Measurements from ENCODE around the gene NTRK3.

NTRK3 gene

DNA sequence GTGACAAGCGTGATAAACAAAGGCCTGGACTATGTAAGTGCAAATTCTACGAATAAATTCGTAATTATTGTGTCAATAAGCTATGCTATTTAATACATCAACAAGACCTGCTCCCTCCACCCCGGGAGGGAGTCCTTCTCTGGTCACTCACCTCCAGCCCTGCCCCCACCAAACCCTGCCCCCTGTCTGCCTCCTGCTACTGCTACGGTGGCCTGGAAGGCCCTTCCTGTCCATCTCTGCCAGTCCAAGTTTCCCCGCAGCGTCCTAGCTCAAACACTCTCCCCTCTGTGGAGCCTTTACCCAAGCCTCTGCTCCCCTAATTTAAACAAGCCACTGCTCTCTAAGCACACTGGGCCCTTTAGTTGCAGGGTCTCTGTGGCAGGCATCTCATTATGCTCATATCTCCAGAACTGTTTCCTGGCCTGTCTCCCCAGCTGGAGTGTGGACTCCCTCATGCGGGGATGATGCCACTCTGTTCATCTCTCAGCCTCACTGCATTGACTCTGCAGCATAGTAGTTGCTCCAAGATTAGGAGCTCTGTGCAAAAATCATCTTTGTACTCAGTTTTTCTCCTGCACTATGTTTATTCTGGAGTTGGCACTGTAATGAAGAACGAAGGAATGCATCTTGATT, 241.2 kb downstream of the NTRK3 start:
- Mint-ChIP-seq H3K27ac (no peak overlapping the region), H3K27me3 (no peaks in the 10 kb centered on the region), H3K4me1 (no peaks in the 10 kb centered on the region), H3K36me3 (no peaks in the 10 kb centered on the region), H3K9me3 (no peaks in the 10 kb centered on the region), H3K4me3 (no peak overlapping the region)

DNA sequence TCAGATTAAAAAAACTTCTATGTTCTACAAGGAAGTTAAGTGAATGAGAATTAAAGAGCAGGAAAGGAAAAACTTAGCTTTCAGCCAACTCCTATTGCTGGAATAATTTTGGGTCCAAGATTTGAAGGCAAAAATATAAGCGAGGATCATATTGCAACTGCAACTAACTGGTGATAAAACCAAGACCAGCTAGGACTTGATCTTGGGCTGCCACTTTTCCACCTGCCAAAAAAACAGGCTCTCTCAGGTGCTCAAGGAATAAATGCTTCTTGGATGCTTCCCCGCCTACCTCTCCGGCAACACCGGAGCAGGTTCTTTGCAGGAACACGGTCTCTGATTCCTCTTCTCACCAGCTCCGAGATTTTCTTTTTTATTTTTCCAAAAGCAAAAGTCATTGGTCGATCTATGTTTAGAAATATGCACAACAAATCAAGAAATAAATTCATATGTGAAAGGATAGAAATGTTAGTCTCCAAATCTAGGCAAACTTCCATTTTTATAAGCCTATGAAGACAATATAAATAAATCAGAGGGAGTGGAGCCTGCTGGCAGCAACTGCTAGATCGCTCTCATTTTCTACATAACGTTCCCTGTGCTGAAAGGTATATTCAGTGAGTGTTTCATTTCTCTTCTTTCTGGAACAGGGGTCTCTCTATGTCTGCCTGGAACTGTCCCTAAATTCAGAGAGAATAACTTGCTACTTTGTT, 241.9 kb downstream of the NTRK3 start:
- no peaks in the 10 kb centered on the region for H3K36me3 Mint-ChIP-seq
- no peak overlapping the region for H3K27ac Mint-ChIP-seq
- no peaks in the 10 kb centered on the region for H3K9me3 Mint-ChIP-seq
- H3K27me3 Mint-ChIP-seq: no peaks in the 10 kb centered on the region
- no peaks in the 10 kb centered on the region for H3K4me1 Mint-ChIP-seq
- no peak overlapping the region for H3K4me3 Mint-ChIP-seq

DNA sequence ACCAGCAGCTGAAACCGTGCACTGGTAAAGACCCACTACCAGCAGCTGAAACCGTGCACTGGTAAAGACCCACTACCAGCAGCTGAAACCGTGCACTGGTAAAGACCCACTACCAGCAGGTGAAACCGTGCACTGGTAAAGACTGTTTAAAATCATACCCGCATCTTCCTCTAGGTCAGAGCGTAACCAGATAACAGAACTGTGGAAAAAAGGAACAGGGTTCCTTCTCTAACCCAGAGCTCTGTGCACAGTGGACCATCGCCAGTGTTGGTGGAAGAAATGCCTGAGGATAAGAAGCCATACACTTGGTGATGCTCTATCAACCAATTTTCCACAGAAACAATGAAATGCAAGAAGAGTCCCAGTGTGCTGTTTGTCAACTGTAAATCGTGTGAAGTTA, 243.4 kb downstream of the NTRK3 start:
- H3K36me3 Mint-ChIP-seq: no peaks in the 10 kb centered on the region
- H3K4me3 Mint-ChIP-seq: no peak overlapping the region
- H3K27me3 Mint-ChIP-seq: no peaks in the 10 kb centered on the region
- no peaks in the 10 kb centered on the region for H3K9me3 Mint-ChIP-seq
- H3K27ac Mint-ChIP-seq: no peak overlapping the region
- no peaks in the 10 kb centered on the region for H3K4me1 Mint-ChIP-seq

DNA sequence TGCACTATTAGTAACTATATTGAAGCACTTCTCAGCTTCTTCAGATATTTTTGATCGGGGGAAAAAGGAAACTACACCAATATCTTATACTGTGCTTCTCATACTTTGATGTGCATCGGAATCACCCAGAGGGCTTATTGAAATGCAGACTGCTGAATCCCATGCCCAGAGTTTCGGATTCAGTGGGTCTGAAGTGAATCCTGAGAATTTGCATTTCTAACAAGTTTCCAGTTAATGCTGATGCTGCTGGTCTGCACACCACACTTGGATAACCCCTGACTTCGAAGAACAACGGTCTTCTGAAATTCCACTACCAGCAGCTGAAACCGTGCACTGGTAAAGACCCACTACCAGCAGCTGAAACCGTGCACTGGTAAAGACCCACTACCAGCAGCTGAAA, 243.9 kb downstream of the NTRK3 start:
- H3K27me3 Mint-ChIP-seq: no peaks in the 10 kb centered on the region
- H3K4me3 Mint-ChIP-seq: no peak overlapping the region
- H3K4me1 Mint-ChIP-seq: no peaks in the 10 kb centered on the region
- no peaks in the 10 kb centered on the region for H3K36me3 Mint-ChIP-seq
- H3K27ac Mint-ChIP-seq: no peak overlapping the region
- no peaks in the 10 kb centered on the region for H3K9me3 Mint-ChIP-seq

DNA sequence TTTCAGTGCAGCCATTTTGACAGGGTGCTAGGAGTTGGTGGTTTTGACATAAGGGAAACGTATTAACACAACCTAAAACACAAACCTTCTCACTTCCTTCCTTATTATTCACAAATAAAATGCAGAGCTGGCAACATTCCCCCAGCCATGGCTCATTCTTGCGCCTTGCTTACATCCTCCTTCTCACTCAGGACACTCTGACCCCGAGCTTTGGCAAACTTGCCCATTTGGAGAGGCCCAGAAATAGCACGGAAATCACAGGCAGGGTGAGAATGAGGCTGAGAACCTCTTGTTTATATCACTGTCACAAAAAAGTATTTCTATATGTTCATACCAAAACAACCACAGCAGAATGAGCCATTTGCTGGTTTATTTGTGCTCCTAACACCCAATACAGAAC, 244.3 kb downstream of the NTRK3 start:
- H3K9me3 Mint-ChIP-seq: no peaks in the 10 kb centered on the region
- no peak overlapping the region for H3K4me3 Mint-ChIP-seq
- no peak overlapping the region for H3K27ac Mint-ChIP-seq
- no peaks in the 10 kb centered on the region for H3K27me3 Mint-ChIP-seq
- no peaks in the 10 kb centered on the region for H3K36me3 Mint-ChIP-seq
- H3K4me1 Mint-ChIP-seq: no peaks in the 10 kb centered on the region

DNA sequence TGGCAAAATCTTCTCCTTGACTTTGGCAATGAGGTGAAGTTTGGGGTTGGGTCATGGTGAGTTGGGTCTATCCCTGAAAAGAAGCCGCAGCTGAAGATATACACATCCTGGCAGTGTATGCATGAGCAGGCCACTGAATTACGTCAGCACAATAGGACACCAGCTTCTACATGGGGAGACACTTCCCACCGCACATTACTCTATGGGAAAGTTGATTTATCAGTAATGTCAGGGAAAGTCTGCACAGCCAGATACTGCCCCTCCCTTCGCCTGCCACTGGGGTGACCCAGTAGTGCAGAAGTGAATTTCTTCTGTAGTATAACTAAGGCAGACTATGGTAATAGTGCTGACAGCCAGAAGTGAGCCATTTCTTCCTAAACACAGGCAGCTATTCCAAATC, 245.0 kb downstream of the NTRK3 start:
- no peaks in the 10 kb centered on the region for H3K27me3 Mint-ChIP-seq
- no peaks in the 10 kb centered on the region for H3K9me3 Mint-ChIP-seq
- H3K27ac Mint-ChIP-seq: no peak overlapping the region
- no peaks in the 10 kb centered on the region for H3K36me3 Mint-ChIP-seq
- H3K4me3 Mint-ChIP-seq: no peak overlapping the region
- no peaks in the 10 kb centered on the region for H3K4me1 Mint-ChIP-seq

DNA sequence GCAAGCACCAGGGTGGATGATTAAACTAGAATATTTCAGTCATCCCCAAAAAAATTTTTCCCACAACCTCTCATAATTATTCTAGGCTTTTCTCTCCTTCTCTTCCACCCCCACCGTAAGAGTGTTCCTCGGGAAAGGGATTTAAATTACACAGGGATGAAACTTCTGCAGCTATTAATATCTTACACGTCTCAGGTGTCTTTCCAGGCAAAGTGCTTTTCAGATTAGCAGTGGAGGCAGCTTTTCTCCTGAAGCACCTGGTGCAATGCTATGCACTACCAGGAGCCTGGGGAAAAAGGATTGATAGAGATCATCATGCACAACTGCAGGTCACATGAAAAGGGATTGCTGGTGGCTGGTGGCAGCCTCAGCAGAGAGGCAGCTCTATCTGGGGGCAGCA, 250.4 kb downstream of the NTRK3 start:
- H3K36me3 Mint-ChIP-seq: no peaks in the 10 kb centered on the region
- no peaks in the 10 kb centered on the region for H3K4me1 Mint-ChIP-seq
- H3K27me3 Mint-ChIP-seq: no peaks in the 10 kb centered on the region
- no peak overlapping the region for H3K27ac Mint-ChIP-seq
- no peaks in the 10 kb centered on the region for H3K9me3 Mint-ChIP-seq
- H3K4me3 Mint-ChIP-seq: no peak overlapping the region

DNA sequence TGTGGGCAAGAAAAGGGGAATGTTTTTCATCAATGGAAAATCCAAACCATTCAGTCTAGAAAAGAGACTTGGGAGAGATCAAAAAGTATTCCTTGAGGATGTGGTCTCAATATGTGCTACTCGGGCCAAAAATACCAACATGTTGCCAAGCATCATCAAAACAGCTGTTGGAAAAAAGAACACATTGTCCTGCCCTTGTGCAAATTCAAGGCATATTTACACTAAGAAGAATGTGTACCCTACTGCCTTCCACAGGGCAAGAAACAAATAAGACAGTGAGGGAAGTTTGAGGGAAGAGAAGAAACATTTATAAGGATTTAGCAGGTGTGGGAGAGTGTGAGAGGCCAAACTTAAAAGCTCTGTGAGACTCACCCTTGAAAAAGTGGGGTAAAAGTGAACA, 252.1 kb downstream of the NTRK3 start:
- no peak overlapping the region for H3K27ac Mint-ChIP-seq
- no peaks in the 10 kb centered on the region for H3K36me3 Mint-ChIP-seq
- H3K4me3 Mint-ChIP-seq: no peak overlapping the region
- no peaks in the 10 kb centered on the region for H3K4me1 Mint-ChIP-seq
- no peaks in the 10 kb centered on the region for H3K9me3 Mint-ChIP-seq
- no peaks in the 10 kb centered on the region for H3K27me3 Mint-ChIP-seq

DNA sequence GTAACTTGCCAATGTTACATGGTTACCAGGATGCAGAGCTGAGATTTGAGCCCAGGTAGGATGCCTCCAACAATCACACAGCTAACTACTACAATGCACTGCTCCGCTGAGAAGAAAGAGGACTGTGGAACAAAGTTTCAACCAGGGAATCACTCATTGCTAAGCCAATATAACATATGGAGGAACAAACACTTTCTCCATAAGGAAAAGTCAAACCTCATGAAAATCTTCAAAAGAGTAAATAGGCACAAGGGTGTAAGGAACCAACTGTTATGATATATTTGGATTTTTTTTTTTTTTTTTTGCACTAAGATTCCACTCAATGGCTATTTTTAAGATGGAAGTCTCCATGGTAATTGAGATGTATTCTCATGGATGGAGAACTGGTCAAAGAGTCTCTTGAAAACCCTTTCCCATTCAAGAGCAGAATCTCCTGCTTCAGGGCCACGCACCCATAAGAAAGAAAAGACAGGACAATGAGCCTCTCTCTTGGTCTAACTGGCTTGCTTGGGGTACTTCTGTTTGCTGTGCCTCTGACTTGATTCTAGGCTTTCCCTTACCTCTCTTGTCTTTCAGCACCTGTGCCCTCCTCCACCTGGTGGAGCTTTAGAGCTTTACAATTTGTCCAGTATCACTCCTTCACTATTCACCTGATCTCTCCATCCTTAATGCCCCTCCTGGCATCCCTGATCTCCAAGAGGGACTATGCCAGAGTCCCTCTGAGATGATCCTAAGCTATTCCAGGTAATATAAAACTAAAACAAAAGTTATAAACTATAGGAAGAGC, 252.8 kb downstream of the NTRK3 start:
- no peaks in the 10 kb centered on the region for H3K4me1 Mint-ChIP-seq
- H3K4me3 Mint-ChIP-seq: no peak overlapping the region
- H3K27me3 Mint-ChIP-seq: no peaks in the 10 kb centered on the region
- no peaks in the 10 kb centered on the region for H3K9me3 Mint-ChIP-seq
- no peaks in the 10 kb centered on the region for H3K36me3 Mint-ChIP-seq
- H3K27ac Mint-ChIP-seq: no peak overlapping the region

DNA sequence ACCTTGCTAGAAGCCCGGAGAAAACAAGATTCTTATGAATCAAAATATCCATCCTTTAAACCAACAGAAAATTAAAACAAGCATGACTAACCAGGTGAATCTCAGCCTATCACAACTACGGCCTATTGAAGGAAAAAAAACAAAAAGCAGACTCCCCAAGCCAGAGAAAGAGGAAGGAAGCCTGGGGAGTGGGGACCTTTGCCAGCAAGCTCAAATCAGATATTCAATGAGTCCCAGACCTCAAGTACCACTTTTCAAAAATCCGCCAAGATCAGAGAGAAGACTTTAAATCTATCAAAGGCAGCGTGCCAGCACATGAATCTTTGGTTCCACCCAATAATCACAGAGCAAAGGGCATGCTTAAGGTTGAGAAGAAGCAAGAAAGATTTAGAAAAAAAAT, 253.8 kb downstream of the NTRK3 start:
- Mint-ChIP-seq H3K4me1 (no peaks in the 10 kb centered on the region), H3K36me3 (no peaks in the 10 kb centered on the region), H3K27ac (no peak overlapping the region), H3K9me3 (no peaks in the 10 kb centered on the region), H3K27me3 (no peaks in the 10 kb centered on the region), H3K4me3 (no peak overlapping the region)

DNA sequence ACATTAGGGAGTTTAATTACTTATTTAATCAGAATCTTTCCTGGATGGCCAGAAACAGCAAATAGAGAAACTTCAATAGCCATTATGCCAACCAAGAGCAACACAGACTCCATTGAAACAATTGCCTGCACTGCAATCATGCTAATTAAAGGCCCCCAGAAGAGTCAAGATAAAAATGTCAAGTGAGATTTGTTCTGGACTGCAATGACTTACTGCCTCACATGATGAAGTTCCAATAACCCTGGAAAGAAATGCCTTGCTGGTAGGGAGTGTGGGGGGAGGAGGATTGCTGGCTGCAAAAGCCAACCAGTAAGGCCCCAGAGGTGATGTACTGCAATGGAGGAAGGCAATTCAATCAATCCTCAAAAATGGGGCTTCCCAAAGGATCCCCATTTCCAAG, 257.9 kb downstream of the NTRK3 start:
- peaks cover 2% of the 10 kb centered on the region for H3K27me3 Mint-ChIP-seq
- H3K4me3 Mint-ChIP-seq: no peak overlapping the region
- no peaks in the 10 kb centered on the region for H3K9me3 Mint-ChIP-seq
- no peaks in the 10 kb centered on the region for H3K4me1 Mint-ChIP-seq
- H3K27ac Mint-ChIP-seq: no peak overlapping the region
- H3K36me3 Mint-ChIP-seq: no peaks in the 10 kb centered on the region

DNA sequence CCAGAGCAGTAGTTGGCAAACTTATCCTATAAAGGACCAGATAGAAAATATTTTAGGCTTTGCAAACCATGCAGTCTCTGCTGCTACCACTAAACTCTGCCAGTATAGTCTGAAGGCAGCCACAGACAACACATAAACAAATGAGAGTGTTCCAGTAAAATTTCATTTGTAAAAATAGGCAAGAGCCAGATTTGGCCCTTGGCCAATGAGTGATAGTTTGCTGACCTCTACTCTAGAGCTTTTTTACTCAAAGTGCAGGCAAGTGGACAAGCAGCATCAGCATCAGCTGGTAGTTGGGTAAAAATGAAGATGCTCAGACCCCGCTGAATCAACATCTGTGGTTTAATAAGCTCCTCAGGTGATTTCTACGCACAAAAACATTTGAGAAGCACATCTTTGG, 269.8 kb downstream of the NTRK3 start:
- no peaks in the 10 kb centered on the region for H3K27me3 Mint-ChIP-seq
- no peak overlapping the region for H3K27ac Mint-ChIP-seq
- H3K9me3 Mint-ChIP-seq: no peaks in the 10 kb centered on the region
- H3K4me3 Mint-ChIP-seq: no peak overlapping the region
- no peaks in the 10 kb centered on the region for H3K4me1 Mint-ChIP-seq
- H3K36me3 Mint-ChIP-seq: no peaks in the 10 kb centered on the region

DNA sequence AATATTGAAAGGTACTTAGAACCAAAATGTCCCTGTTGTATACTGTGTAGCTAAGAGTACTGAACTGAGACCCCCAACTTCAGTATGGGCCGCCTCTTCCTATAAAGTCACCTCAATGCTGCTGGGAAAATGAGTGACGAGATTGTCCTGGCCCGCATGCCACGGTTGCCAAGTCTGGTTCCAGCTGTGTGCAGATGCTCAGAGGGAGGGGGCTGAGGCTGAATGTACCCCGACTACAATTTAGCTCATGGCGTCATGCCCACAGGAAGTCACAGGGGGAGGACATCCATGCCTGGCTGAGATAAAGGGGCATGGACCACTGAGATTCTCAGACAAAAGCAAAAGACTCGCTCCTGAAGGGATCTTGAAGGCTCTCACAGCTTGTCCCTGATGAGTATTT, 271.1 kb downstream of the NTRK3 start:
- Mint-ChIP-seq H3K27me3 (no peaks in the 10 kb centered on the region), H3K27ac (no peak overlapping the region), H3K9me3 (no peaks in the 10 kb centered on the region), H3K36me3 (no peaks in the 10 kb centered on the region), H3K4me3 (no peak overlapping the region), H3K4me1 (no peaks in the 10 kb centered on the region)

DNA sequence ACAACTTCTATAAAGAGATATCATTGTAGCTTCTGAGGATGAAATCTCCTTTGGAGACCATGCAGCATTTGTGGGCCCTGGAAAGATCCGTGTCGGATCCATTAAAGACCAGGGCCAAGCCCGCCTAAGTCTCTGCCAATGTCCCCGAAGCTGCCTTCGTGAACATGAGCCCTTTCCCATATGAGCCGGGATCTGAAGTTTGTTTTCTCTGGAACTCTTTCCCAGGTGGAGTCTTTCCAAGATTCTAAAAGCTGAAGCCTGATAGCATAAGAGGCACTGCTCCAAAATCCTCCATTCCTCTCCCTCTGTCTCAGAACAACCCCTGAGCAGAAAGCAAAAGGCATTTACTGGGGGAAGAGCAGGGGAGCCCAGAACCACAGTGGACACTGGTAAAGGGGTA, 274.6 kb downstream of the NTRK3 start:
- no peak overlapping the region for H3K27ac Mint-ChIP-seq

DNA sequence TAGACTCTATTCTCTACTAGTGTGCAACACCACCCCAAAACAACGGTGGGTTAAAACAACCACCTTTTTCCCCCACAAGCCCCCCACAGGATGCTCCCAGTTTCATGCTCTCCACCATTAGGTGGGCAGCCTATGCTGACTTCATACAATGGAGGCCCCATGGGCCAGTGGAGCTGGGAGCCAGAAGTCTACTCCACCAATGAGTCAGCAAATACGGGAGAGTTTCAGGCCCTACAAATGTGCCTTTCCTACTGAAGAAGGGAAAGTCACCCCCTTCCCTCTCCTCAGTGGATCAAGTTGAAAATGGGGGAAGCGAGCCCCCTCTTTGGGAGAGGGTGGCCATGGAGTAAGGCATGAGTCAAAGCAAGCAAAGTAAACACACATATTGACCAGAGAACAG, 278.6 kb downstream of the NTRK3 start:
- no peaks in the 10 kb centered on the region for H3K4me1 Mint-ChIP-seq
- no peaks in the 10 kb centered on the region for H3K9me3 Mint-ChIP-seq
- no peak overlapping the region for H3K4me3 Mint-ChIP-seq
- H3K27me3 Mint-ChIP-seq: peaks cover 2% of the 10 kb centered on the region
- no peaks in the 10 kb centered on the region for H3K36me3 Mint-ChIP-seq
- H3K27ac Mint-ChIP-seq: no peak overlapping the region

More for the DNA sequence above, 274.6 kb downstream of the NTRK3 start:
- no peak overlapping the region for H3K4me3 Mint-ChIP-seq
- no peaks in the 10 kb centered on the region for H3K4me1 Mint-ChIP-seq
- H3K9me3 Mint-ChIP-seq: no peaks in the 10 kb centered on the region
- no peaks in the 10 kb centered on the region for H3K36me3 Mint-ChIP-seq
- no peaks in the 10 kb centered on the region for H3K27me3 Mint-ChIP-seq

DNA sequence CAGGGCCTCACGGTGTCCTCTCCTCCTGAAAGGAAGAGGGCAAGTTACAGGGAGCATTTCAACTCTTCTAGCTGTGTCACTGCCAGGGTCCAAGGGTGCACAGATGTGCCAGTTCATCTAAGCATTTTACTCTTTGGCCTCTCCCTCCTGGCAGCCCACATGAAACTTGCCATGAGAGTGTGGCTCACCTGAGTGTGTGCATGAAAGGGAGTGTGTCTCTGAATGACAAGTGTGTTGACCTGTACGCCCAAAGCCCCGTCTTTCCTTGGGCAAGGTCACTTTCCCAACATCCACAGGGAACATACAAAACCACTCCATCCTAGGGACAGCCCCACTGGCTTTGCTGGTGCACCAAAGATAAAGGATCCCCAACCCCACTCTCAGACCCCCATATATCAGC, 280.0 kb downstream of the NTRK3 start:
- Mint-ChIP-seq H3K4me1 (no peaks in the 10 kb centered on the region), H3K27me3 (peaks cover 2% of the 10 kb centered on the region), H3K27ac (no peak overlapping the region), H3K4me3 (no peak overlapping the region), H3K36me3 (no peaks in the 10 kb centered on the region), H3K9me3 (no peaks in the 10 kb centered on the region)
